ENCODE results near the gene ATP1A2. TPM values are rescaled to one million over a fixed set of nuclear protein-coding genes. Genes with fewer than 3 reads are reported as not detected.

Gene ATP1A2
- total and polyA plus RNA-seq, 12 donors: 0.47 to 4.5 (median 1.5) TPM

DNA sequence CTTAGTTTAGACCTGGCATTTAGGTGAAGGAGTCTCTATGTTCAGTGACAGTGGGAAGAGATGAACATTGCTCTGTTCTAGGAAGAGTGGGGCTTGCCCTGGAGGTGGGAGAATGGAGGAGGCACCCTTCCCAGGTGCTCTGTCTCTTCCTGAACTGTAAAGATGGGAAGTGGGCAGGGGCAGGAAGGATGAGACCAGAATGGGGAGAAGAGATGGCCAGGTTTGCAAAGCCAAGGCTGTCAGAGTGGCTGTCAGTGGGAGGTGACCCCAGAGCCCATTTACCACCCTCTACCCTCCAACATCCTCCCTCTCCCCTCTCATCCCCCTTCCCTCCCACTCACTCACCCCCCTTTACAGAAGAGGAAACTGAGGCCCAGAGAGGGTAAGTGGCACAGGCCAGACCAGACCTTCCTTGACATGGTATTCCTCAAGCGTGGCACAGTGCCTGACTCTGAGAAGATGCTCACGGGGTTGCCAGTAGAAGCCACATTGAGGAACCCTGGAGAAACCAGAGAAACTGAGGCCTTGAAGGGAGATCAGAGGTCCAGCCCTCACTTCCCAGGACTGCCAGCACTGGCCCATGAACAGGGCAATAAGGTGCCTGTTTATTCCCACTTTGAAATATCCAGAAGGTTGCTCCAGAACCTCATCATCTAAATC lies 15.7 kb upstream of the ATP1A2 start:
- Histone ChIP-seq H3K4me1 (replicated peaks in 1 of 2) (peaks cover 10 to 18% of the 10 kb centered on the region in 2 donors), H3K9me3 (replicated peaks in 1 of 3) (no peaks in the 10 kb centered on the region), H3K4me3 (no peak overlapping the region), H3K27ac (peak overlapping the region in 4 of 5 donors; percentile 84 to 90 (median 88)), H3K27me3 (no peaks in the 10 kb centered on the region), H3K36me3 (replicated peaks in 1 of 2) (no peaks in the 10 kb centered on the region)
- DNase-seq: no peak
- 92 to 96% (median 92%) methylated on average over 2 of the region's 2 CpGs; no CpG with 5 or more reads in 1 of the 4 donors for WGBS, 4 donors
- intact Hi-C loops (cut with DNase I): loop anchor here in 1 of 2 donors (10.0 kb wide), 2 partner anchors 155 kb away; partner anchors contain the start of gene IGSF9
- TF ChIP-seq POLR2A (IDR thresholded peaks at IDR 0.05): no peak
- TF ChIP-seq, protein P1, sequence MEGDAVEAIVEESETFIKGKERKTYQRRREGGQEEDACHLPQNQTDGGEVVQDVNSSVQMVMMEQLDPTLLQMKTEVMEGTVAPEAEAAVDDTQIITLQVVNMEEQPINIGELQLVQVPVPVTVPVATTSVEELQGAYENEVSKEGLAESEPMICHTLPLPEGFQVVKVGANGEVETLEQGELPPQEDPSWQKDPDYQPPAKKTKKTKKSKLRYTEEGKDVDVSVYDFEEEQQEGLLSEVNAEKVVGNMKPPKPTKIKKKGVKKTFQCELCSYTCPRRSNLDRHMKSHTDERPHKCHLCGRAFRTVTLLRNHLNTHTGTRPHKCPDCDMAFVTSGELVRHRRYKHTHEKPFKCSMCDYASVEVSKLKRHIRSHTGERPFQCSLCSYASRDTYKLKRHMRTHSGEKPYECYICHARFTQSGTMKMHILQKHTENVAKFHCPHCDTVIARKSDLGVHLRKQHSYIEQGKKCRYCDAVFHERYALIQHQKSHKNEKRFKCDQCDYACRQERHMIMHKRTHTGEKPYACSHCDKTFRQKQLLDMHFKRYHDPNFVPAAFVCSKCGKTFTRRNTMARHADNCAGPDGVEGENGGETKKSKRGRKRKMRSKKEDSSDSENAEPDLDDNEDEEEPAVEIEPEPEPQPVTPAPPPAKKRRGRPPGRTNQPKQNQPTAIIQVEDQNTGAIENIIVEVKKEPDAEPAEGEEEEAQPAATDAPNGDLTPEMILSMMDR (IDR thresholded peaks at IDR 0.05): no peak

DNA sequence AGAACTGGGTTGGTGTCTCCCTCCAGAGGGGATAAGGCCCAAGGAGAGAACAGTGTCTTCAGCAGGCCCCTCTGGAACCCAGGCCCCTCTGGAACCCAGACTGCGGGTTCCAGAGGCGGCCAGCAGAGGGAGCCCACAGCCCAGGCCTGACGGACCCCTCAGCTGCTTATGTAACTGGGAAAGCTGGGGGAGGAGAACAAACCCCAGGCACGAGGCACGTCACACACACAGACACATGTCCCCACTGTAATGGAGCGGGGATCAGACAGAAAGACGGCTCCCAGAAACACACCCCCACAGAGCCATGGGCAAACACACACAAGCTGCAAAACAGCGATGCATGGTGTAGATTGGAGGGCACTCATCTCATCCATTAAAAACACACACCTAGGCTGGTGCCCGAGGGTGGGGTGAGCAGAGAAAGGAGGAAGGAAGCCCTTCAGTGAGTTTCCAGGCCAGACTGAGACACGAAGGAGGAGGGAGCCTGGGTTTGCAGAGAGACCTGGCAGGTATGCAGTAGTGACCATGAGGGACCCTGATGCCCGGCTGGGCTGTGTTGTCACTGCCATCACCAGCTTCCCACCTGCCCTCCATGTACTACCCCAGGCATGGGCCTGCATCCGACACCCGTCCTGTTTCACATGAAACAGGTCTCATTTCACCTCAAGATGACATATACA lies 14.4 kb upstream of the ATP1A2 start:
- 21 to 34% (median 23%) methylated on average over 10 to 13 of the region's 13 CpGs for WGBS, 4 donors
- peaks cover 10 to 18% of the 10 kb centered on the region in 2 donors for H3K4me1 ChIP-seq (replicated peaks in 1 of 2)

DNA sequence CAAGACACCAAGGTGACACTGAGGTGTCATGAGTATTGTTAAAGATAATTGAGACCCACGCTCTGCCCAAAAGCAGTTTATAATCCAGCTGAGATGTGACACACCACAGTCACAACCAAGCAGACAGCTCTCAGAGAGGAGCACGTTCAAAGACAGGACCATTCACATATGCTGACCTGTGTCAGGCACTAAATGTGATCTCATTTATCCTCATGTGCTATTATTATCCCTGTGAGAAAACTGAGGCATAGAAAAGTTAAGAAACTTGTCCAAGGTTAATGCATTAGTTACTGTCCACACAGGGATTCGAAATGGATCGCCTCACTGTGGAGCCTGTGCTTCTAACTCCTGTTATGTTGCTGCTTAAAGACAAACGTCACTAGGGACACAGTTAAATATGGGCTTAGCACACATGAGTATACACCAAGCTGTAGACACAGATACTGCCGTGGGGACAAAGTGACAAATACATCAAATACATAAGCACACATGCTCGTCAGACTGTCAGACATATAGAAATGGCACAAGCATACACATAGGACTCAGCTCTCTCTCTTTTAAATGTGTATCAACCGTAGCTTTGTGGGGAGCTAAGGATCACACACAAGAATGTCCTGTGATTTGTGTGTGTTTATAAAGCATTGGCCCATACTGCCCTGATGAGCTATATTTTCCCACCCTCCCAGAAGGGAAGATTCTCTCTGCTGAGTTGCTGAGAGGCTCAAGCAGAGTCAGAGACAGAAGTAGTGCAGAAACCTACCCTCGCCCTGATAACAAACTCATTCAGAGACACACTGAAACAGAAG lies 13.6 kb upstream of the ATP1A2 start:
- Histone ChIP-seq H3K4me1 (replicated peaks in 1 of 2) (peaks cover 10 to 11% of the 10 kb centered on the region in 2 donors), H3K9me3 (replicated peaks in 1 of 3) (no peaks in the 10 kb centered on the region), H3K27ac (peak overlapping the region in 1 of 5 donors; percentile 90), H3K36me3 (replicated peaks in 1 of 2) (no peaks in the 10 kb centered on the region), H3K4me3 (no peak overlapping the region), H3K27me3 (no peaks in the 10 kb centered on the region)
- intact Hi-C loops (cut with DNase I): loop anchor here in 1 of 2 donors (10.0 kb wide), 1 partner anchor 153 kb away; no protein-coding TSS in a partner anchor
- 68 to 85% (median 76%) methylated on average over 9 of the region's 9 CpGs for WGBS, 4 donors
- DNase-seq: no peak
- TF ChIP-seq POLR2A (IDR thresholded peaks at IDR 0.05): no peak
- TF ChIP-seq, protein P1 (IDR thresholded peaks at IDR 0.05): no peak

More for the DNA sequence above, 14.4 kb upstream of the ATP1A2 start:
- TF ChIP-seq POLR2A (IDR thresholded peaks at IDR 0.05): peak in 1 of 2 donors; percentile 53
- TF ChIP-seq, protein P1 (IDR thresholded peaks at IDR 0.05): peak; percentile 91 to 97 (median 94)
- no peaks in the 10 kb centered on the region for H3K36me3 ChIP-seq (replicated peaks in 1 of 2)
- no peaks in the 10 kb centered on the region for H3K9me3 ChIP-seq (replicated peaks in 1 of 3)
- no peaks in the 10 kb centered on the region for H3K27me3 ChIP-seq
- intact Hi-C loops (cut with DNase I): loop anchor here in 1 of 2 donors (10.0 kb wide), 1 partner anchor 154 kb away; no protein-coding TSS in a partner anchor
- no peak overlapping the region for H3K4me3 ChIP-seq
- peak overlapping the region in 2 of 5 donors; percentile 15 to 90 for H3K27ac ChIP-seq
- DNase-seq: peak; percentile 83 to 96 (median 89)
